Fibroblast of lung (primary cell): ENCODE results near the gene ASF1A. TPM values are rescaled to one million over a fixed set of nuclear protein-coding genes. Genes with fewer than 3 reads are reported as not detected.

ENCODE experiments used
- DNase-seq, 2 donors: peaks; one replicate each; pipeline versions ENCODE4 v3.0.0 to v3.0.0-alpha.2; 2010; ENCODE audit warnings: low read depth in 2 of 2
- H2AFZ ChIP-seq: 2 replicates; pipeline ENCODE4 v1.5.1; 2012; ENCODE audit warnings: low read length, control low read depth, inconsistent platforms
- H3K27ac ChIP-seq: 2 replicates; pipeline ENCODE4 v1.5.1; 2011; ENCODE audit warnings: low read length, control low read depth; ENCODE audit not compliant: insufficient read depth
- H3K27me3 ChIP-seq: 2 replicates; pipeline ENCODE4 v1.5.1; 2011; ENCODE audit warnings: mild to moderate bottlenecking, low read length; ENCODE audit not compliant: control insufficient read depth, insufficient read depth
- H3K36me3 ChIP-seq: 2 replicates; pipeline ENCODE4 v1.5.1; 2011; ENCODE audit warnings: low read length; ENCODE audit not compliant: control insufficient read depth, insufficient read depth
- H3K4me1 ChIP-seq: 2 replicates; pipeline ENCODE4 v1.5.1; 2011; ENCODE audit warnings: low read length; ENCODE audit not compliant: control insufficient read depth, insufficient read depth; ENCODE audit errors: extremely low read depth
- H3K4me2 ChIP-seq: 2 replicates; pipeline ENCODE4 v1.5.1; 2011; ENCODE audit warnings: low read length, control low read depth; ENCODE audit not compliant: insufficient read depth; ENCODE audit errors: extremely low read depth
- H3K4me3 ChIP-seq, 4 experiments: fragments of 200-600 bp in 1 of 4; sonication (generic) in 1 of 4; replicated peaks in 1 of 4; 2 replicates each; pipeline ENCODE4 v1.5.1; 2011 to 2016; ENCODE audit warnings: low read length in 4 of 4, low read depth in 3 of 4, mild to moderate bottlenecking in 3 of 4, control low read depth in 2 of 4, inconsistent platforms in 1 of 4, mixed read lengths in 1 of 4; ENCODE audit not compliant: insufficient read depth in 1 of 4; ENCODE audit errors: control extremely low read depth in 1 of 4
- H3K79me2 ChIP-seq: 2 replicates; pipeline ENCODE4 v1.5.1; 2012; ENCODE audit warnings: mild to moderate bottlenecking, low read length, inconsistent platforms; ENCODE audit not compliant: control insufficient read depth, insufficient read depth
- H3K9ac ChIP-seq: 2 replicates; pipeline ENCODE4 v1.5.1; 2011; ENCODE audit warnings: mild to moderate bottlenecking, low read length, control low read depth; ENCODE audit not compliant: insufficient read depth
- H3K9me3 ChIP-seq: 2 replicates; pipeline ENCODE4 v1.5.1; 2012; ENCODE audit warnings: low read depth, low read length; ENCODE audit not compliant: control insufficient read depth, insufficient read depth
- H4K20me1 ChIP-seq: 2 replicates; pipeline ENCODE4 v1.5.1; 2011; ENCODE audit warnings: low read length; ENCODE audit not compliant: control insufficient read depth, insufficient read depth; ENCODE audit errors: extremely low read depth
- EZH2 ChIP-seq: IDR thresholded peaks from 2 replicates; pipeline ENCODE4 v1.5.1; 2012; ENCODE audit warnings: low read length, control low read depth, mild to moderate bottlenecking; ENCODE audit errors: missing control alignments
- polyA plus RNA-seq, 2 donors: library from polyadenylated mRNA; depleted of rRNA in 1 of 2; stranded (reverse) in 1 of 2; unstranded in 1 of 2; fragments of >200 nt; gene quantifications; 2 replicates each; pipeline ENCODE4 v1.2.1, GENCODE V29; 2011 to 2012; ENCODE audit warnings: missing spikeins in 1 of 2
- total RNA-seq: library from RNA; depleted of rRNA; stranded (reverse); fragments of >200 nt; gene quantifications from 2 replicates; pipeline ENCODE4 v1.2.1, GENCODE V29; 2014
- TF ChIP-seq, protein P1 (sequence below), 2 donors: IDR thresholded peaks in 1 of 2; conservative IDR thresholded peaks in 1 of 2; 1 replicate in 1 of 2; 2 replicates in 1 of 2; pipeline ENCODE4 v1.5.1; 2011 to 2012; ENCODE audit warnings: low read length in 2 of 2, control low read depth in 1 of 2, inconsistent platforms in 1 of 2, low read depth in 1 of 2, mild to moderate bottlenecking in 1 of 2

The ASF1A gene
- total and polyA plus RNA-seq, 2 donors (not counting 1 experiment from before 2014, with no cell fraction given): 16.5 to 20.3 TPM

DNA sequence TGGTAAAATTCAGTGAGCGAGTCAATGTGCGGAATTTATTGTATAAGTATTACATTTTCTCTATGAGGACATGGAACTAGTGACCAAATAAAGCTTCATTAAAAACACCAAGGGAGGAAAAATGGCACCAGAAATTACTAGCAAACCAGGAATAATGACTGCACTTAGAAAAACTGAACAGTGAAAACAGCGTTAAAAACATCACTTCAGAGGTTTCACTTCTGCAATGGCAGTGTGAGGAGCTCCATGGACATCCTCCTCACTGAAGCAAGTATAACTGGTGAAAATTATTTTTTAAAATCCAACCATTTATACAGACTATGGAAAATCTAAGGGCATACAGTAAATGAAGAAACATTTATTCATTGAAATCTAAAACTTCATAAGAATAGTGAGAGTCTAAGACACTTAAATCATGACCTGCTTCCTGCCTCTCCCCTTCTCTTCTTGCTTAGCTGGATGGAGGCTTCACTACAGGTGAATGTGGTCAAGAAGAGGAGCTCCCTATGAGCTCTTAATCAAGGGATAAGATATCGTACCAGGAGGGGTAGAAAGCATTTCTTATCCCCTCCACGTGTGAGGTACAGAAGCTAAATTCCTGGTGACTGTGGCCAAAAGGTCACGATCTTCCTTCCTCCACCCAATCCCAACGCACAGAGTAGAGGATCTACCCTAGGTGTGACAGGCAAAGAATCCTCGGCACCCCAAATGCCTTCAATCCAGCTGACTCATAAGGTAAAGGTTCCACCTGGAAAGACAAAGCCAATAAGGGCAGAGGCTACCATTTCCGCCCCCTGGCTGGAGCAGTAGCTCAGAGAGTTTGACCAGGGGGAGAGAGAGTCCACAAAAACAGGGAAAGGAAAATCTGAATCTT, 12.3 kb upstream of the ASF1A start:
- Histone ChIP-seq H3K9me3 (no peaks in the 10 kb centered on the region), H3K4me3 (no peak overlapping the region), H3K4me1 (peaks cover 2% of the 10 kb centered on the region), H3K4me2 (no peak overlapping the region), H4K20me1 (no peaks in the 10 kb centered on the region), H3K27ac (no peak overlapping the region), H3K36me3 (no peaks in the 10 kb centered on the region), H2AFZ (no peak overlapping the region), H3K9ac (no peak overlapping the region), H3K27me3 (no peaks in the 10 kb centered on the region), H3K79me2 (no peaks in the 10 kb centered on the region)
- no peak for TF ChIP-seq EZH2
- TF ChIP-seq, protein P1, sequence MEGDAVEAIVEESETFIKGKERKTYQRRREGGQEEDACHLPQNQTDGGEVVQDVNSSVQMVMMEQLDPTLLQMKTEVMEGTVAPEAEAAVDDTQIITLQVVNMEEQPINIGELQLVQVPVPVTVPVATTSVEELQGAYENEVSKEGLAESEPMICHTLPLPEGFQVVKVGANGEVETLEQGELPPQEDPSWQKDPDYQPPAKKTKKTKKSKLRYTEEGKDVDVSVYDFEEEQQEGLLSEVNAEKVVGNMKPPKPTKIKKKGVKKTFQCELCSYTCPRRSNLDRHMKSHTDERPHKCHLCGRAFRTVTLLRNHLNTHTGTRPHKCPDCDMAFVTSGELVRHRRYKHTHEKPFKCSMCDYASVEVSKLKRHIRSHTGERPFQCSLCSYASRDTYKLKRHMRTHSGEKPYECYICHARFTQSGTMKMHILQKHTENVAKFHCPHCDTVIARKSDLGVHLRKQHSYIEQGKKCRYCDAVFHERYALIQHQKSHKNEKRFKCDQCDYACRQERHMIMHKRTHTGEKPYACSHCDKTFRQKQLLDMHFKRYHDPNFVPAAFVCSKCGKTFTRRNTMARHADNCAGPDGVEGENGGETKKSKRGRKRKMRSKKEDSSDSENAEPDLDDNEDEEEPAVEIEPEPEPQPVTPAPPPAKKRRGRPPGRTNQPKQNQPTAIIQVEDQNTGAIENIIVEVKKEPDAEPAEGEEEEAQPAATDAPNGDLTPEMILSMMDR (conservative IDR thresholded peaks at IDR 0.05 in 1 of 2, IDR thresholded peaks at IDR 0.05 in 1 of 2; ENCODE audit: low read depth in 1 of 2, low read length in 2 of 2): no peak
- DNase-seq: no peak

DNA sequence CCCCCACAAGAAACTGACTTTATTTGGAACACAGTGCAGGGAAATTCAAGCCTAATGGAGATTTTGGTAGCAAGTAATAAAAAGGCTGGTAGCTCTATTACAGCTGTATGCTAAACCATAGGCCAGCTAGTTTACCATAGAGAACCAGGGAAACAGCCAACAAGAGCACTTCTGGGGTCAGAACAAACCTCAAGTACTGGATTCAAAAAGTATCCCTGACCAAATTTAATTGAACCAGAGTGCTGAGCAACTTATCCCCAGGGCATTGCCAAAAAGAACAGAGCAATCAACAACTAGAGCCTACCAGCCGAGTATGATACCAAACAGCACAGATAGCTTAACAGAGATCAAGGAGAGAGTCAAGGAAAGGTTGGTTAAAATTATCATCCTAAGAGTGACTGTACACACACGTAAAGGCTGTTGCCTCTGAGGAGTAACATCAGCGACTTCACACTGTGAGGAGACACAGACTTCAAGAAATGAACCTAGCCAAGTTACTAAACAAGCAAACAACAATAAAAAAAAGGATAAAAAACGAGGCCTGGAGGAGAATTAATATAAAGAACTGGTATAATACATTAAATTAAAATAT, 11.5 kb upstream of the ASF1A start:
- Histone ChIP-seq H3K27ac (no peak overlapping the region), H3K4me2 (no peak overlapping the region), H3K9me3 (no peaks in the 10 kb centered on the region), H3K9ac (no peak overlapping the region), H2AFZ (no peak overlapping the region), H3K4me1 (no peaks in the 10 kb centered on the region), H4K20me1 (no peaks in the 10 kb centered on the region), H3K36me3 (no peaks in the 10 kb centered on the region), H3K79me2 (no peaks in the 10 kb centered on the region), H3K4me3 (no peak overlapping the region), H3K27me3 (no peaks in the 10 kb centered on the region)
- TF ChIP-seq, protein P1 (conservative IDR thresholded peaks at IDR 0.05 in 1 of 2, IDR thresholded peaks at IDR 0.05 in 1 of 2; ENCODE audit: low read depth in 1 of 2, low read length in 2 of 2): no peak
- TF ChIP-seq EZH2: no peak
- no peak for DNase-seq

DNA sequence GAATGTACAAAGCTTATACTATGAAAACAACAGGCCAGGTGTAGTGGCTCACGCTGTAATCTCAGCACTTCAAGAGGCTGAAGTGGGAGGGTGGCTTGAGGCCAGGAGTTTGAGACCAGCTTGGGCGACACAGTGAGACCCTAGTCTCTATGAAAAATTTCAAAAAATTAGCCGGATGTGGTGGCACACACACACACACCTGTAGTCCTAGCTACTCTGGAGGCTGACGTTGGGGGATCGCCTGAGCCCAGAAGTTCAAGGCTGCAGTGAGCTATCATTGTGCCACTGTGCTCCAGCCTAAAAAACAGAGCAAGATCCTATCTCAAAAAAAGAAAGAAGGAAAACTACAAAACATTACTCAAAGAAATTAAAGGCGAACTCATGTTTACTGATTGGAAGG, 7.3 kb upstream of the ASF1A start:
- Histone ChIP-seq H2AFZ (no peak overlapping the region), H3K4me2 (no peak overlapping the region), H3K36me3 (no peaks in the 10 kb centered on the region), H4K20me1 (no peaks in the 10 kb centered on the region), H3K4me3 (no peak overlapping the region), H3K27me3 (no peaks in the 10 kb centered on the region), H3K79me2 (no peaks in the 10 kb centered on the region), H3K9ac (no peak overlapping the region), H3K9me3 (no peaks in the 10 kb centered on the region), H3K4me1 (no peaks in the 10 kb centered on the region), H3K27ac (no peak overlapping the region)
- no peak for DNase-seq
- no peak for TF ChIP-seq EZH2
- TF ChIP-seq, protein P1 (conservative IDR thresholded peaks at IDR 0.05 in 1 of 2, IDR thresholded peaks at IDR 0.05 in 1 of 2; ENCODE audit: low read depth in 1 of 2, low read length in 2 of 2): no peak
